Activated naive CD4-positive, alpha-beta T cell treated with anti-CD3 and anti-CD28 coated beads for 36 hours (primary cell): ENCODE results near the gene RAB30. TPM values are rescaled to one million over a fixed set of nuclear protein-coding genes. Genes with fewer than 3 reads are reported as not detected.

ENCODE experiments used
- CTCF ChIA-PET: fragments of 350-600 bp; sonication (Branson Sonifier 250); formaldehyde crosslinking; loops from one replicate; lab custom pipeline; 2021; ENCODE audit warnings: antibody characterized with exemption; lab: Charles Lee
- DNase-seq: peaks from one replicate; pipeline ENCODE4 v3.0.0-alpha.2; 2020
- H3K27ac Mint-ChIP-seq: one replicate; pipeline ENCODE4 v1.8.0; 2021; ENCODE audit warnings: mild to moderate bottlenecking, mixed read lengths
- H3K27me3 Mint-ChIP-seq: one replicate; pipeline ENCODE4 v1.8.0; 2021; ENCODE audit warnings: low read depth, mixed read lengths
- H3K36me3 Mint-ChIP-seq: one replicate; pipeline ENCODE4 v1.8.0; 2021; ENCODE audit warnings: low read depth, mixed read lengths
- H3K4me1 Mint-ChIP-seq: one replicate; pipeline ENCODE4 v1.8.0; 2021; ENCODE audit warnings: low read depth, mixed read lengths
- H3K4me3 Mint-ChIP-seq: one replicate; pipeline ENCODE4 v1.8.0; 2021; ENCODE audit warnings: mild to moderate bottlenecking, moderate library complexity, mixed read lengths
- H3K9me3 Mint-ChIP-seq: one replicate; pipeline ENCODE4 v1.8.0; 2021; ENCODE audit warnings: mixed read lengths
- intact Hi-C: fragments of 100-400 bp; cut with micrococcal nuclease; formaldehyde crosslinking; loops from one replicate; pipeline ENCODE4 v1.15.1; 2023
- total RNA-seq, 2 experiments: library from RNA; stranded (reverse); gene quantifications; one replicate each; pipeline ENCODE4 v1.2.3, GENCODE V29; 2021

RAB30 gene
- total RNA-seq, 2 experiments from 2014 or later = 8.8 to 11.1 TPM

DNA sequence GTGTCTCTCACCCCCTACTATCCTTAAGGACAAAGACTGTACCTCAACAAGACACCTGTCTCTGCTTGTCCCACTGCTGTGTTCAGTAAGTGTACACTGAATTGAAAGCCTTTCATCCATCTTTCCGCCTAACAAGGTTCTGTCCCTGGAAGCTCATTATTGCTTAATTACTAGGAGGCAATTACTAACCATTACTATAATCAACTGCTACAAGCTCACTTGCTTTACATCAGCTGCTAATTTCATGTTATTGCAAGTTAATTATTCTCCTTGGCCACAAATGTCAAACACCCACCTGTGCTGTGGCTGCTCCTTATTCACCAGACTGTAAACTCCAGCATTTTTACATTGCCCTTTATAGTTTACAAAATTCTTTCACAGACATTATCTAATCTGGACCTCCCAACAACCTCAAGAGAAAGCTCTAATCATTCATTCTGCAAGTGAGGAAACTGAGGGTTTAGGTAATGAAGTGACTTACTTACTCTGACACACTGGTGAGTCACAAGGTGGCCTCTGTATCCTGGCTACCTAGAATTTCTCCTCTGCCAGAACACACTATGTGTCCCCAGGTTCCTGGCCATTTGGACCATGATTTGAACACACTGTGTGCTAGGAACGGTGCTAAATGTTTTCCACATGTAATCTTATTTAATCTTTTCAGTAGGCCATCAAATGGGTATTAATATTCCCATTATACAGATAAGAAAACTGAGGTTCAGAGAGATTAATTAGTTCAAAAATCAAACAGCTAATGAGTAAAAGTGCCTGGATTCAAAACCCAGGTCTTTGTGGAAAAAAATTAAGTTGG, 66.7 kb downstream of the RAB30 start:
- Mint-ChIP-seq H3K27me3 (no peaks in the 10 kb centered on the region), H3K4me3 (no peak overlapping the region), H3K27ac (no peak overlapping the region), H3K36me3 (no peaks in the 10 kb centered on the region), H3K4me1 (peaks cover 55% of the 10 kb centered on the region), H3K9me3 (no peaks in the 10 kb centered on the region)
- CTCF ChIA-PET = interaction anchor here (1.1 kb wide), 1 partner anchor 9 kb away, joined by 4 read pairs; no protein-coding TSS in a partner anchor
- DNase-seq = peak; percentile 47
- intact Hi-C loops = loop anchor here (1.0 to 5.0 kb wide), 3 partner anchors 9 to 282 kb away; partner anchors contain the start of gene CCDC90B

DNA sequence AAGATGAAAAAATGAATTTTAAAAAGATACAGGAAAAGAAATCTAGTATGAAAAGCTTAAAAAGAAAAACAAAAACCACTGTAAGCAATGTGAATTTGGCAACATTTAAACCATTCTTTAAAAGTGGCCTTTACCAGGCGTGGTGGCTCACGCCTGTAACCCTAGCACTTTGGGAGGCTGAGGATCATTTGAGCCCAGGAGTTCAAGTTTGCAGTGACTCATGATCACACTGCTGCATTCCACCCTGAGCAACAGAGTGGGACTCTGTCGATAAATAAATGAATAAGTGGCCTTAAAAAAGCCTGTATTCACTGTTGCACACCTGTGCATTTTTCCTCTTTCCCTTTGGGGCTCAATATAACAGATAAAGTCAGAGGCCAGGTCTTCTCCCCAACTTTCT, 69.2 kb downstream of the RAB30 start:
- no peak overlapping the region for H3K4me3 Mint-ChIP-seq
- peaks cover 60% of the 10 kb centered on the region for H3K4me1 Mint-ChIP-seq
- CTCF ChIA-PET = no interaction called here
- no peaks in the 10 kb centered on the region for H3K27me3 Mint-ChIP-seq
- DNase-seq = no peak
- H3K27ac Mint-ChIP-seq = no peak overlapping the region
- intact Hi-C loops = loop anchor here (1.0 kb wide), 1 partner anchor 69 kb away; the partner anchor contains the start of gene RAB30
- no peaks in the 10 kb centered on the region for H3K9me3 Mint-ChIP-seq
- H3K36me3 Mint-ChIP-seq = no peaks in the 10 kb centered on the region

DNA sequence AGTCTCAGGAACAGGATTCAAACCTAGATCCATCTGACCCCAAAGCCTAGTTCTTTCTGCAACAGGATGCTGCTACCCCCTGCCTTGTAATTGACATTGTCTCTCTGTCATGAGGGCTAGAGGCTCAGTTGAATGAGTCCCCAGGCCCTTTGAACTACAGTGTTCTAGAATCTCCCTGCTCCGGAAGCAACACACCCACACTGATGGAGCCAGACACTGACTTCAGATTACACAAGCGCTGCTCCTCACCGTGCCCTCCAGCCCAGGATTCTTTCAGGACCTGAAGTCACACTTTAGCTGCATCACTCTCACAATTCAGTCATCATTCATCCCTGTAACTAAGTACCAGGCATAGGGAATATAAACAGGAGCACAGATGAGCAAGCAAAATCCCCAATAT, 69.6 kb downstream of the RAB30 start:
- H3K4me3 Mint-ChIP-seq = no peak overlapping the region
- CTCF ChIA-PET = no interaction called here
- no peaks in the 10 kb centered on the region for H3K9me3 Mint-ChIP-seq
- intact Hi-C loops = loop anchor here (1.0 kb wide), 1 partner anchor 69 kb away; the partner anchor contains the start of gene RAB30
- no peaks in the 10 kb centered on the region for H3K27me3 Mint-ChIP-seq
- DNase-seq = peak; percentile 59
- H3K4me1 Mint-ChIP-seq = peaks cover 63% of the 10 kb centered on the region
- H3K27ac Mint-ChIP-seq = no peak overlapping the region
- no peaks in the 10 kb centered on the region for H3K36me3 Mint-ChIP-seq

DNA sequence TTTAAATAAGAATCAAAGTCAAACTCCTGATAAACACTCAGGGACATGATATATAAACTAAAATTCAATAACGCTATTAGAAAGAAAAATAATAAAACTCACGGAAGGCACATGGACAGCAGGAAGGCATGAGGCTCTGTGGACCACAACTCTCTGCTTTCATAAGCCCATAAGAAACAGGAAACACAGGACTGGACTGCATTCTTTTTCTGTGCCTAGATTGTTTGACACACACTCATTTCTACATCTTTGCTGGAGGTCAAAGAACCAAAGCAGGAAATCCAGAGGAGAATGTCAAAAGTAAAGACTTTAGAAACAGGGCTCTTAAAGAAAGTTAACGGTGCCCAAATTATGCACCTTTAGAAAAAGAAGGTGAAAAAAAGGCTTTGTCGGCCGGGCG, 71.3 kb downstream of the RAB30 start:
- intact Hi-C loops = no loop called here
- H3K36me3 Mint-ChIP-seq = no peaks in the 10 kb centered on the region
- H3K27me3 Mint-ChIP-seq = no peaks in the 10 kb centered on the region

DNA sequence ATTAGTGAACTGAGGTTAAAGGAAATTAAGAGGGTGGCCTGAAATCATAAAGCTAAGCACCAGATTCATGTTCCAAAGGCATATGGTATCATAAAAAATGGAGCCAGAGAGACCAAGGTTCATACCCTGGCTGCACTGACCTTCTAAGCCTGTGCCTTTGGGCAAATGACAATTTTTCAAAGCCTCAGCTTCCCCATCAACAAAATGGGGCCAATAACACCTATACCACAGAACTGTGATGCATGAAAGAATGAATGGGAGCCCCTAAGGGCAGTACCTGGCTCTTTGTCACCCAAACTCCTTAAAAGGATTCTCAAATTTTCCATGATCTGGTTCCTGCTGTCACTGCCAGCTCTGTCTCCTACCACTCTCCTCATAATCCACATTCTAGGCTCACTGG, 72.5 kb downstream of the RAB30 start:
- H3K4me3 Mint-ChIP-seq = no peak overlapping the region
- peaks cover 66% of the 10 kb centered on the region for H3K4me1 Mint-ChIP-seq
- no peak overlapping the region for H3K27ac Mint-ChIP-seq
- H3K9me3 Mint-ChIP-seq = no peaks in the 10 kb centered on the region
- peak; percentile 15 for DNase-seq
- CTCF ChIA-PET = interaction anchor here (1.2 to 1.5 kb wide), 2 partner anchors 10 to 132 kb away, joined by 4 to 5 read pairs; no protein-coding TSS in a partner anchor
- H3K36me3 Mint-ChIP-seq = peaks cover 2% of the 10 kb centered on the region
- intact Hi-C loops = no loop called here
- no peaks in the 10 kb centered on the region for H3K27me3 Mint-ChIP-seq

More for the DNA sequence above, 71.3 kb downstream of the RAB30 start:
- Mint-ChIP-seq H3K4me1 (peaks cover 68% of the 10 kb centered on the region), H3K9me3 (no peaks in the 10 kb centered on the region), H3K4me3 (no peak overlapping the region), H3K27ac (no peak overlapping the region)
- CTCF ChIA-PET = interaction anchor here (0.5 to 1.5 kb wide), 2 partner anchors 9 to 130 kb away, joined by 5 to 7 read pairs; no protein-coding TSS in a partner anchor
- DNase-seq = no peak

DNA sequence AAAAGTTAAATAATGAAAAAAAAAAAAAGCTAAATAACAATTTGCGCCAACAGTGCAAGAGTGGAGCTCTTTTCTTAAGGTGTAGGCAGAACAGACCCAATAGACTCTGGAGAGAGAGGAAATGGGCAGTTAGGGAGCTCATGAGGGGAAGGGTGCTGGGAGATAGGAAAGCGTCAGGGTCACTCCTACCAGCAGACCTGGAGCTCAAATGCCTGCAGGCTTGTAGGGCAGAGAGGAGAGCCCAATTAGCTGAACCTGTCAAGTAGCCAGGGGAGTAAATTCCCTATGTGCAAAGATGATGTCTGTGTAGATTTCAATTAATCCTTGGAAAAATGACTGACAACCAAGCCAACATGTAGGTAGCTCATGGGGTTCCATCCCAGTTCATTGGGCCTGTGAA, 73.0 kb downstream of the RAB30 start:
- intact Hi-C loops = no loop called here
- H3K27me3 Mint-ChIP-seq = no peaks in the 10 kb centered on the region
- peaks cover 71% of the 10 kb centered on the region for H3K4me1 Mint-ChIP-seq
- no peak overlapping the region for H3K27ac Mint-ChIP-seq
- no peaks in the 10 kb centered on the region for H3K9me3 Mint-ChIP-seq
- CTCF ChIA-PET = interaction anchor here (0.8 to 1.2 kb wide), 2 partner anchors 131 to 226 kb away, joined by 3 to 4 read pairs; no protein-coding TSS in a partner anchor
- no peak for DNase-seq
- H3K36me3 Mint-ChIP-seq = peaks cover 7% of the 10 kb centered on the region
- no peak overlapping the region for H3K4me3 Mint-ChIP-seq

DNA sequence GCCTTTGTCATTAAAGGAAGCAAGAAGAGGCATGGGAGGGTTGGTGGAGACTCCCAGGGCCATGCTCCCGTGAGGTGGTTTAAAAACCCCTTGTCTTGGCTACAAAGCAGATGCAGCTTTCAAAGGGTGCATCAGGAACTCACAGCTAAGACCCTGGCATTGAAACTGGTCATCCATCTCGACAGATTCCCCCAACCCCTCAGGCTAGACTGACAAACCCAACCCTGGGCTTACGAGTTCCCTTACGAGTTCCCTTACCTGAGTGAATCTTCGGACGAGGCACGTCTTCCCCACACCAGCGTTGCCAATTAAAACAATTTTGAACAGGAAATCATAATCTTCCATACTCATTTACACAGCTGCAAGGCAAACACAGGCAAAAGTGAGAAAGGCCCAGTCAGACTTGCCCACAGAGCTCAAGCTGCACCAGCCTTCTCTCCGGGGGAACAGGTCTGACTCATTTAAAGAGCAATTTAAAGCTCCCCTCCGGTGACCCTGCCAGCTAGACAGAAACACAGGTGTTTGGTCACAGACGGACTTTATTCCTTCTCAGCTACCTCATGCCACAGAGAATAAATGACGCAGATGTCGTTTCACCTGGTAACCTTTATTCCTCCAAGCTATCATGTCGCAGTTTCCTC, 74.6 kb downstream of the RAB30 start:
- no peaks in the 10 kb centered on the region for H3K9me3 Mint-ChIP-seq
- intact Hi-C loops = loop anchor here (1.0 to 2.0 kb wide), 9 partner anchors 8 to 196 kb away; partner anchors contain the start of genes ANKRD42, DDIAS, PCF11 and PRCP
- CTCF ChIA-PET = interaction anchor here (0.7 kb wide), 1 partner anchor 11 kb away, joined by 5 read pairs; no protein-coding TSS in a partner anchor
- H3K27me3 Mint-ChIP-seq = no peaks in the 10 kb centered on the region
- peaks cover 78% of the 10 kb centered on the region for H3K4me1 Mint-ChIP-seq
- DNase-seq = peak; percentile 46
- H3K36me3 Mint-ChIP-seq = peaks cover 11% of the 10 kb centered on the region
- H3K4me3 Mint-ChIP-seq = no peak overlapping the region
- H3K27ac Mint-ChIP-seq = peak overlapping the region; percentile 12

DNA sequence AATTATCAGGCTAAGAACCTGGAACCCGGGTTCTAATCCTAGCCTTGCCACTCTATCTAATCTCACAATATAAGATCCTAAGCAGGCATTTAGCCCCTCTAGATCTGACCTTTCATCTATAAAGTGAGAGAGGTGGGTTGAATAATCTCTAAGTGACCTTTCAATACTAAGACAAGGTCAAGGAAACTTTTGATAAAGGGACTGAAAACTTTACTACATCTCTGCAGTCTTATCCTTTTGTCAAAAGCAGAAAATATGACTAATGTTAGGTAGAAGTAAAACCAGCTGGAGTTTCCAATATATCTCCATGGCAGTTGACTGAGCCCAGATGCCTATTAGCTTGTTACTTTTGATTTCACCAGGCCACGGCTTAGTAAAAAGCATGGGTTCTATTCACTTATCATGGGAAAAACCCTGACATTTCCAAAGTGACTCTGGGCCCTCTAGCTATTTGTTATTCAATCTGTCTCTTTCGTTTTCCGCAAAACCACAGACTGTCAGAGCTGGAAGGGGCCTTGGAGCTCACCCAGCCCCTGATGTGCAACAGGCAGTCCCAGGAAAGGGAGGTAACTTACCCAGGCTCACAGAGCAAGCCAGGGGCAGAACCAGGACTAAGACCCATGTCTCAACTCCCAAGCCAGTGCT, 75.8 kb downstream of the RAB30 start:
- DNase-seq = peak; percentile 67
- CTCF ChIA-PET = interaction anchor here (0.9 to 1.5 kb wide), 8 partner anchors 9 to 76 kb away, joined by 3 to 7 read pairs (median 3); no protein-coding TSS in a partner anchor
- peak overlapping the region; percentile 83 for H3K27ac Mint-ChIP-seq
- peaks cover 13% of the 10 kb centered on the region for H3K36me3 Mint-ChIP-seq
- intact Hi-C loops = loop anchor here (1.0 to 2.0 kb wide), 9 partner anchors 9 to 197 kb away; partner anchors contain the start of genes ANKRD42, DDIAS, PCF11 and PRCP
- peak overlapping the region; percentile 8 for H3K4me3 Mint-ChIP-seq
- H3K4me1 Mint-ChIP-seq = peaks cover 70% of the 10 kb centered on the region
- H3K27me3 Mint-ChIP-seq = no peaks in the 10 kb centered on the region
- H3K9me3 Mint-ChIP-seq = no peaks in the 10 kb centered on the region

DNA sequence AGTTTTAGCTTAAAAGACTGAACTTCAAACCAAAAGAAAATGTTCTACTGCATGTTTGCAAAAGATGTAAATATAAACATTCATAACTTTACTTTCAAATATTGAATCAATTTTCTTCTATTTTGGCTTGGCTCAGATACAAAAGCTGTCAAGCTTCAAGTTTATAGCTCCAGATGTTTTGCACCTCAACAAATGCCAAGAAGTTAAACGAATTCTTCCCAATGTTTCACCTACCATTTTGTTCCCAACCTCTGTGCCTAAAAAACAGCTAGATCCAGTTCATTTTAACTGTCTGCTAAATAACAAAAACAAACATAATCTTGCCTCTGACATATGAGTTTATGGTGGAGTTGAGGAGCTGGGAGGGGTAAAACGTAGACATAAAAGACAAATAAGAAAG, 76.5 kb downstream of the RAB30 start:
- H3K4me3 Mint-ChIP-seq = no peak overlapping the region
- H3K27me3 Mint-ChIP-seq = no peaks in the 10 kb centered on the region
- intact Hi-C loops = no loop called here
- peaks cover 13% of the 10 kb centered on the region for H3K36me3 Mint-ChIP-seq
- CTCF ChIA-PET = interaction anchor here (0.9 to 1.5 kb wide), 8 partner anchors 9 to 75 kb away, joined by 3 to 7 read pairs (median 3); no protein-coding TSS in a partner anchor
- no peaks in the 10 kb centered on the region for H3K9me3 Mint-ChIP-seq
- DNase-seq = no peak
- H3K4me1 Mint-ChIP-seq = peaks cover 69% of the 10 kb centered on the region
- H3K27ac Mint-ChIP-seq = no peak overlapping the region

DNA sequence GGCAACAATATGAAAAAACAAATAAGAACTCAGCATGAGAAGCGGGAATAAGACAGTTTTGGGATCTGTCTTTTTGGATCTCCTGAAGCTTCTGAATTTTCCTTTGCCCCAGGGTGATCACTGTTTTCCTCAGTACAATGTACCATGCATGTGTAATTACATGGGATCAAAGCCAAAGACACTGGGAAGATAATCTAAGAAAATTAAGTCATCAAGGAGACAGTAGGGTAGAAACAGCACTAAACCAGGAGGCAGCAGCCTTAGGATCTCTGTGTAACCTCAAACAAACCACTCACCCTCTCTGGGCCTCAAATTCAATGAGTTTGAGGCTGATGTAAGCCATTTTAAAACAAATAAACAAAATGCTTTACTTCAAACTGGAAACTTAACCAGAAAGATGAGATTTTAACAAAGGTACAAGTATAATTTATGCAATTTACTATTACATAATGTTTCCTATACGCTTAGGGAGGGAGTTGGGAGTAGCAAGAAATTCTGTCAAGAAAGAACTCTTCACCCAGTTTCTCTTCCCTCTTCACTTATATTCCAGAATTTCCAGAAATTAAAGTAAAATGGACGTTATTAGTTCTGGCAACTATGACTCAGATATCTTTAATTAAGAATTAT, 77.0 kb downstream of the RAB30 start:
- no peak overlapping the region for H3K4me3 Mint-ChIP-seq
- peak overlapping the region; percentile 51 for H3K27ac Mint-ChIP-seq
- CTCF ChIA-PET = interaction anchor here (0.9 to 1.5 kb wide), 3 partner anchors 10 to 25 kb away, joined by 3 to 7 read pairs (median 3); no protein-coding TSS in a partner anchor
- DNase-seq = no peak
- intact Hi-C loops = no loop called here
- H3K36me3 Mint-ChIP-seq = peaks cover 13% of the 10 kb centered on the region
- H3K27me3 Mint-ChIP-seq = no peaks in the 10 kb centered on the region
- H3K4me1 Mint-ChIP-seq = peaks cover 68% of the 10 kb centered on the region
- no peaks in the 10 kb centered on the region for H3K9me3 Mint-ChIP-seq

DNA sequence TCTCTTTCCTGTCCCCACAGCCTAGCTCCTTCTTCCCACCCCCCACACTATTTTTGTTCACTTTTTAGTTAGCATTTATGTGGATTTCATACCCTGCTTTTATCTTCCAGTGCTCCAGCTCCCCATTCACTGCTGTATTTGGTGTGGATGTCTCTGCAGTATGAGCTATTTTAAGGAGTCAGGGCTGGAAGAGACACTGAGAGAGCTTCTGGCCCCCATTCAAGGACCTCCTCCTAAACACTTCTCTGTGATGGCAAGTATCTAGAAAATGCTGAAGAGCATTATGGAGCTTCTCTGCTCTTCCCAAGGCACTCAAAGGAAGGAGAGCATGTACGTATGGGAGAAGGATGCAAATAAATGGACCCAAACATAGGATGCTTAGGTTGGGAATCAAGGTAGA, 79.5 kb downstream of the RAB30 start:
- Mint-ChIP-seq H3K4me1 (peaks cover 49% of the 10 kb centered on the region), H3K9me3 (no peaks in the 10 kb centered on the region), H3K27me3 (no peaks in the 10 kb centered on the region), H3K4me3 (no peak overlapping the region), H3K27ac (no peak overlapping the region), H3K36me3 (peaks cover 13% of the 10 kb centered on the region)
- intact Hi-C loops = no loop called here
- no peak for DNase-seq
- CTCF ChIA-PET = interaction anchor here (0.7 to 1.1 kb wide), 2 partner anchors 17 to 81 kb away, joined by 3 read pairs; no protein-coding TSS in a partner anchor
